ENCODE measurements around the gene ADIPOR1.
"Not testable (repeated sequence)": the region's sequence is repeated elsewhere in the genome, so short reads cannot be mapped to it uniquely, and the experiment has no call there.

ADIPOR1 gene

GRCh38 chr1:202938287-202938925 lies 19.7 kb downstream of the ADIPOR1 start:
- H3K4me3 ChIP-seq (ENCODE audit: low read length), result no peak overlapping the region
- TF ChIP-seq, protein P1, sequence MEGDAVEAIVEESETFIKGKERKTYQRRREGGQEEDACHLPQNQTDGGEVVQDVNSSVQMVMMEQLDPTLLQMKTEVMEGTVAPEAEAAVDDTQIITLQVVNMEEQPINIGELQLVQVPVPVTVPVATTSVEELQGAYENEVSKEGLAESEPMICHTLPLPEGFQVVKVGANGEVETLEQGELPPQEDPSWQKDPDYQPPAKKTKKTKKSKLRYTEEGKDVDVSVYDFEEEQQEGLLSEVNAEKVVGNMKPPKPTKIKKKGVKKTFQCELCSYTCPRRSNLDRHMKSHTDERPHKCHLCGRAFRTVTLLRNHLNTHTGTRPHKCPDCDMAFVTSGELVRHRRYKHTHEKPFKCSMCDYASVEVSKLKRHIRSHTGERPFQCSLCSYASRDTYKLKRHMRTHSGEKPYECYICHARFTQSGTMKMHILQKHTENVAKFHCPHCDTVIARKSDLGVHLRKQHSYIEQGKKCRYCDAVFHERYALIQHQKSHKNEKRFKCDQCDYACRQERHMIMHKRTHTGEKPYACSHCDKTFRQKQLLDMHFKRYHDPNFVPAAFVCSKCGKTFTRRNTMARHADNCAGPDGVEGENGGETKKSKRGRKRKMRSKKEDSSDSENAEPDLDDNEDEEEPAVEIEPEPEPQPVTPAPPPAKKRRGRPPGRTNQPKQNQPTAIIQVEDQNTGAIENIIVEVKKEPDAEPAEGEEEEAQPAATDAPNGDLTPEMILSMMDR (IDR thresholded peaks at IDR 0.05; ENCODE audit: insufficient read depth, low read depth, low read length, missing control alignments), result no peak

GRCh38 chr1:202936409-202936808 lies 21.7 kb downstream of the ADIPOR1 start:
- H3K4me3 ChIP-seq (ENCODE audit: low read length); DNase-seq (ENCODE audit: low read depth): not testable (repeated sequence)

More at GRCh38 chr1:202938287-202938925, 19.7 kb downstream of the ADIPOR1 start:
- peak; percentile 35 for DNase-seq (ENCODE audit: low read depth)

GRCh38 chr1:202935844-202936243 lies 22.3 kb downstream of the ADIPOR1 start:
- TF ChIP-seq, protein P1 (IDR thresholded peaks at IDR 0.05; ENCODE audit: insufficient read depth, low read depth, low read length, missing control alignments), result no peak
- DNase-seq (ENCODE audit: low read depth), result no peak
- no peak overlapping the region for H3K4me3 ChIP-seq (ENCODE audit: low read length)

GRCh38 chr1:202934755-202935154 lies 23.4 kb downstream of the ADIPOR1 start:
- no peak overlapping the region for H3K4me3 ChIP-seq (ENCODE audit: low read length)
- no peak for DNase-seq (ENCODE audit: low read depth)
- TF ChIP-seq, protein P1 (IDR thresholded peaks at IDR 0.05; ENCODE audit: insufficient read depth, low read depth, low read length, missing control alignments), result no peak

GRCh38 chr1:202932476-202932875 lies 25.6 kb downstream of the ADIPOR1 start:
- DNase-seq (ENCODE audit: low read depth), result no peak
- H3K4me3 ChIP-seq (ENCODE audit: low read length), result no peak overlapping the region
- TF ChIP-seq, protein P1 (IDR thresholded peaks at IDR 0.05; ENCODE audit: insufficient read depth, low read depth, low read length, missing control alignments), result no peak

DNA sequence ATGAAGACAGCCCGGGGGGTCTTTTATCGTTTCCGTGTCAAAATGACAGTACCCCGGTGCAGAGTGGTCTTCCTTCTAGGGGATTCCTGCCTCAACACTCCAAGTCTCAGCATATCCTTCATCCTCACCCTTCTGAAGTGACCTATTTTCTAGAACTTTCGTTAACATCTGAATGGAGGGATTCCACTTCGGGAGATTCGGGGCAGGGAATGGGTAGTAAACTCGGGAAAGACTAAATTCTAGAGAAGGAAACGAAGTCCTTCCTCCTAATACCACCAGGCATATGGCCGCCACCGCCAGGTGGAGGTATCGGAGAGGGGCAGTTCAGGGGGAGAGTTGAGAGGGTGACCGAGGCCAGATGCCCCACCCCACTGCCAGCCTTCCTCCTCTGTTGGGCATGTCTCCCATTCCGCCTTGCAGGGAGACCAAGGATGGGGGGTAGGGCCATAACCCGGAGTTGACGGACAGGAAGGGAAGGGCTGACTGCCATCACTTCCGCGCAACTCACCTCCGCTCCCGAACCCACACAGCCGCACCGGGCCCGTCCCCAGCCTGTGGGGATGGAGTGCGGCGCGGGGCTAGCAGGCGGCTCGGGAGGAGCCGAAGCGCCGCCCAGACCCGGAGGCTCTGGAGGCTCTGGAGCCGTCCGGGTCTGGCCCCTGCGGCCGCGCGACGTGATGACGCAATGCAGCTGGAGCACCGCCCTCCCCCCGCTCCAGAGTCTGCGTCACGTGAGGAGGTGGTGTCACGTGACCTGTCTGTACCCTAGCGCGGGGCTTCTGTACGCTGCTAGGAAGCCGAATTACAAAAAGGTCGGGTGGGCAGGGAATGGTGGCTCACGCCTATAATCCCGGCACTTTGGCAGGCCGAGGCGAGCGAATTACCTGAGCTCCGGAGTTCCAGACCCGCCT lies 31.3 kb downstream of the ADIPOR1 start, which contains the start of gene KLHL12:
Gene KLHL12, minus strand, starts transcription at position 654 of the 911 bp plus-strand sequence. CDS start 2,072 bp downstream, outside the sequence.
- peak; percentile 98 for DNase-seq (ENCODE audit: low read depth)
- TF ChIP-seq, protein P1 (IDR thresholded peaks at IDR 0.05; ENCODE audit: insufficient read depth, low read depth, low read length, missing control alignments), result peak; percentile 81
- peak within 1 kb of the TSS; percentile 95 for H3K4me3 ChIP-seq (ENCODE audit: low read length)

DNA sequence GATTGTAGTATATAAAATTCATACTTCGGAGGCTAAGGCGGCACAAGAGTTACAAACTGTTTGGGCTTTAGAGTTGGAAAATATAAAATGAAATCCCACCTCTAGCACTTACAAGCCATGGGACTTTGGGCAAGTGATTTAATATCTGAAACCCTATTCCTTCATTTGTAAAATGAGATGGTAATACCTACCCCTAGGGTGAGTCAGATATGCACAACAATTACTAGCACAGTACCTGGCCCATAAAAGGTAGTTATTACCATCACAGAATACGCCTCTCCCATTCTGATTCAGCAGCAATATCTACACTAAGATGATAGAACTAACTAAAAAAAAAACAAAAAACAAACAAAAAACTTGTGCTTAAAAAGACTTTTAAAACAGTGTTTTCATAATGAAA lies 34.6 kb downstream of the ADIPOR1 start:
- TF ChIP-seq, protein P1 (IDR thresholded peaks at IDR 0.05; ENCODE audit: insufficient read depth, low read depth, low read length, missing control alignments), result no peak
- peak; percentile 53 for DNase-seq (ENCODE audit: low read depth)

More for the DNA sequence above, 34.6 kb downstream of the ADIPOR1 start:
- H3K4me3 ChIP-seq (ENCODE audit: low read length), result no peak overlapping the region

All from epithelial cell of esophagus (primary cell).